HCT116 (cell line): ENCODE results near the gene DOCK10.

Source experiments
- EZH2 ChIP-seq: fragments of 200-600 bp; sonication (generic); IDR thresholded peaks from 2 replicates; pipeline ENCODE4 v1.6.1; 2017; ENCODE audit warnings: antibody characterized with exemption, mixed run types
- FOSL1 ChIP-seq: IDR thresholded peaks from 2 replicates; pipeline ENCODE4 v1.6.1; 2012; ENCODE audit warnings: low read depth
- JUND ChIP-seq: IDR thresholded peaks from 2 replicates; pipeline ENCODE4 v1.6.1; 2012
- POLR2A ChIP-seq: IDR thresholded peaks from 2 replicates; pipeline ENCODE4 v1.7.0; 2011; ENCODE audit warnings: borderline replicate concordance; ENCODE audit not compliant: insufficient read depth, insufficient read length; ENCODE audit errors: extremely low read depth
- POLR2AphosphoS5 ChIP-seq: IDR thresholded peaks from 2 replicates; pipeline ENCODE4 v1.6.1; 2011; ENCODE audit warnings: mild to moderate bottlenecking, low read depth, low read length, moderate library complexity
- YY1 ChIP-seq: IDR thresholded peaks from 2 replicates; pipeline ENCODE4 v1.6.1; 2011; ENCODE audit warnings: low read length, low read depth, moderate library complexity, mild to moderate bottlenecking; ENCODE audit not compliant: insufficient replicate concordance; ENCODE audit errors: extremely low read depth
- ZNF274 ChIP-seq: fragments of 200-500 bp; sonication (Bioruptor generic); IDR thresholded peaks from 2 replicates; pipeline ENCODE4 v1.6.1; 2014; ENCODE audit warnings: mild to moderate bottlenecking, low read depth, low read length, inconsistent platforms
- TF ChIP-seq, protein P1 (sequence below): IDR thresholded peaks from 2 replicates; pipeline ENCODE4 v1.6.1; 2012
- TF ChIP-seq, protein P2 (sequence below), 3 experiments: fragments of 200-600 bp in 1 of 3; sonication (generic) in 1 of 3; IDR thresholded peaks in 2 of 3; conservative IDR thresholded peaks in 1 of 3; 2 replicates each; pipeline ENCODE4 v1.5.1; 2012 to 2017; ENCODE audit warnings: low read depth in 2 of 3, low read length in 2 of 3, antibody characterized with exemption in 1 of 3, borderline replicate concordance in 1 of 3, control low read depth in 1 of 3, mild to moderate bottlenecking in 1 of 3, mixed read lengths in 1 of 3, mixed run types in 1 of 3, moderate library complexity in 1 of 3; ENCODE audit not compliant: insufficient read depth in 1 of 3
- TF ChIP-seq, protein P3 (sequence below): IDR thresholded peaks from 2 replicates; pipeline ENCODE4 v1.6.1; 2011; ENCODE audit warnings: mild to moderate bottlenecking, low read length, moderate library complexity; ENCODE audit not compliant: insufficient replicate concordance; ENCODE audit errors: extremely low read depth

DNA sequence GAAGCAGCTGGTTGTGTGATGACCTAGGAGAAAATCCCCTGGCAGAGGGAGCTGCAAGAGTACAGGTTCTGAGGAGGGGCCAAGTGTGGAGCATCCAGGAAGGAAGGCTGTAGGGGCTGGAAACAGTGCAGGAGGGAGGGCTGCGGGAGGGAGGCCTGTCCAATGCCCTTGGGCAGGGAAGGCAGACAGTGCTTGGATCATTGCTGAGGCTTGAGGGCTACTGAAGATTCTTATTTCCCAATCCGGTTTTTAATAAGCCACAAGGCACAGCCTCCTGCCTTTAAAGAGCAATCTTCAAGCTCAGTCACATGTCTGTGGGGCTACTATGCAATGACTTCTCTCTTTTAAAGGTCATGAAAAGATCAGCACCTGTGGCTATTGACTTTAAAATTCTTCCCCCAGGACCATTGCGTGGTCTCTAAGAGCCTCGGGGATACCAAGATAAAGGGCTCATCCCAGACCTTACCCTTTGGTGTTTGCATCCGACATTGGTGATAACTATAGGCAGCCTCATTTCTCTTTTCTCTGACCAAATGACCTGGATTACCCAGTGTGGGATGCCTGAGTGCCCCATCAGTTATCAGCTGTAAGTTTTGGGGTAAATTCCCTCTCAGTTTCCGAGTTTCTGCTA is 149.6 kb downstream of the DOCK10 start:
- TF ChIP-seq, protein P1, sequence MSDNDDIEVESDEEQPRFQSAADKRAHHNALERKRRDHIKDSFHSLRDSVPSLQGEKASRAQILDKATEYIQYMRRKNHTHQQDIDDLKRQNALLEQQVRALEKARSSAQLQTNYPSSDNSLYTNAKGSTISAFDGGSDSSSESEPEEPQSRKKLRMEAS: no peak
- TF ChIP-seq POLR2A: no peak
- TF ChIP-seq ZNF274: no peak
- TF ChIP-seq, protein P2, sequence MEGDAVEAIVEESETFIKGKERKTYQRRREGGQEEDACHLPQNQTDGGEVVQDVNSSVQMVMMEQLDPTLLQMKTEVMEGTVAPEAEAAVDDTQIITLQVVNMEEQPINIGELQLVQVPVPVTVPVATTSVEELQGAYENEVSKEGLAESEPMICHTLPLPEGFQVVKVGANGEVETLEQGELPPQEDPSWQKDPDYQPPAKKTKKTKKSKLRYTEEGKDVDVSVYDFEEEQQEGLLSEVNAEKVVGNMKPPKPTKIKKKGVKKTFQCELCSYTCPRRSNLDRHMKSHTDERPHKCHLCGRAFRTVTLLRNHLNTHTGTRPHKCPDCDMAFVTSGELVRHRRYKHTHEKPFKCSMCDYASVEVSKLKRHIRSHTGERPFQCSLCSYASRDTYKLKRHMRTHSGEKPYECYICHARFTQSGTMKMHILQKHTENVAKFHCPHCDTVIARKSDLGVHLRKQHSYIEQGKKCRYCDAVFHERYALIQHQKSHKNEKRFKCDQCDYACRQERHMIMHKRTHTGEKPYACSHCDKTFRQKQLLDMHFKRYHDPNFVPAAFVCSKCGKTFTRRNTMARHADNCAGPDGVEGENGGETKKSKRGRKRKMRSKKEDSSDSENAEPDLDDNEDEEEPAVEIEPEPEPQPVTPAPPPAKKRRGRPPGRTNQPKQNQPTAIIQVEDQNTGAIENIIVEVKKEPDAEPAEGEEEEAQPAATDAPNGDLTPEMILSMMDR (IDR thresholded peaks at IDR 0.05 in 2 of 3, conservative IDR thresholded peaks at IDR 0.05 in 1 of 3; ENCODE audit: borderline replicate concordance in 1 of 3, insufficient read depth in 1 of 3, low read depth in 2 of 3, low read length in 2 of 3): no peak
- TF ChIP-seq EZH2: no peak
- TF ChIP-seq FOSL1: no peak
- TF ChIP-seq POLR2AphosphoS5: no peak
- TF ChIP-seq JUND: no peak
- no peak for TF ChIP-seq YY1
- TF ChIP-seq, protein P3, sequence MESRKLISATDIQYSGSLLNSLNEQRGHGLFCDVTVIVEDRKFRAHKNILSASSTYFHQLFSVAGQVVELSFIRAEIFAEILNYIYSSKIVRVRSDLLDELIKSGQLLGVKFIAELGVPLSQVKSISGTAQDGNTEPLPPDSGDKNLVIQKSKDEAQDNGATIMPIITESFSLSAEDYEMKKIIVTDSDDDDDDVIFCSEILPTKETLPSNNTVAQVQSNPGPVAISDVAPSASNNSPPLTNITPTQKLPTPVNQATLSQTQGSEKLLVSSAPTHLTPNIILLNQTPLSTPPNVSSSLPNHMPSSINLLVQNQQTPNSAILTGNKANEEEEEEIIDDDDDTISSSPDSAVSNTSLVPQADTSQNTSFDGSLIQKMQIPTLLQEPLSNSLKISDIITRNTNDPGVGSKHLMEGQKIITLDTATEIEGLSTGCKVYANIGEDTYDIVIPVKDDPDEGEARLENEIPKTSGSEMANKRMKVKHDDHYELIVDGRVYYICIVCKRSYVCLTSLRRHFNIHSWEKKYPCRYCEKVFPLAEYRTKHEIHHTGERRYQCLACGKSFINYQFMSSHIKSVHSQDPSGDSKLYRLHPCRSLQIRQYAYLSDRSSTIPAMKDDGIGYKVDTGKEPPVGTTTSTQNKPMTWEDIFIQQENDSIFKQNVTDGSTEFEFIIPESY: no peak
